Activated T-cell treated with anti-CD3 and anti-CD28 coated beads, Interleukin-2, amount 50 U/mL, for 1 hour (primary cell): ENCODE data around the gene FURIN.
"Not testable (repeated sequence)": the region's sequence is repeated elsewhere in the genome, so short reads cannot be mapped to it uniquely, and the experiment has no call there.

Experiments
- DNase-seq: peaks from one replicate; pipeline ENCODE4 v3.0.0-alpha.2; 2020

FURIN gene

GRCh38 chr15:90845201-90845949 lies 23.0 kb upstream of the FURIN start:
- DNase-seq = no peak

GRCh38 chr15:90849424-90849823 lies 19.0 kb upstream of the FURIN start:
- not testable (repeated sequence) for DNase-seq

DNA sequence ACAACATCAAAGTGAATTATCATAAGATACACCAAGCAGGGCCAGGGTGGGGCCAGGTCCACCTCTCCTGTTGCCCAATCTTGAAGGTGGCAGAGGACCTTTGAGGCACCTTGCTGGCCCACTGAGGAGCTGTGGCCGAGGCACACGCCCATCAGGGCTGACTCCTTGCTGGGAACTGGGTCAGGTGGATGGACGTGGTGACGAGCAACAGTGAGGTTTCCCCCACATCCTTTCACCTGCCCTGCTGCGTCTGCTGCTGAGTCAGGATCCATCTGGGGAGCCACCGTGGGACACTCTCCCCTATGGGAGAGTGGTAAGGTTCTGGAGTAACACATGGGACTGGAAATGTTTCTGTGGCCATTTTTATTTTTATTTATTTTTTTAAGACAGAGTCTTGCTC lies 17.3 kb upstream of the FURIN start:
- peak; percentile 50 for DNase-seq

DNA sequence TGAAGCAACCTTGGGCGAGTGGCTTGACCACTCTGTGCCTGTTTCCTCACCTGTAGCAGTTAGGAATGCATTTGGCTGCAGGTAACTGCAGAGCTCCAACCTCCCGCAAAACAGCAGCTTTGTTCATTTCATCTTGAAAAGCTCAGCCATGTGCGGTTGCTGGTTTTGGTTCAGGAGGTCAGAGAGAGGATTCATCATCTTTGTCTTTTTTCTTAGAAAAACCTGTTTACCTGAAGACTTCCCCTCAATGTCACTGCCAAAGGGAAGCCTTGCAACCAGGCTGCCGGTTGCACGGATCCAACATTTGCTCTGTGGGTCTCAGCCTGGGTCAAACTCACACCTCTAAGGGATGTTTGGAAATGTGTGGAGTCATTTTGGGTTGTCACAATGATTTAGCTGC lies 16.4 kb upstream of the FURIN start:
- DNase-seq = no peak

DNA sequence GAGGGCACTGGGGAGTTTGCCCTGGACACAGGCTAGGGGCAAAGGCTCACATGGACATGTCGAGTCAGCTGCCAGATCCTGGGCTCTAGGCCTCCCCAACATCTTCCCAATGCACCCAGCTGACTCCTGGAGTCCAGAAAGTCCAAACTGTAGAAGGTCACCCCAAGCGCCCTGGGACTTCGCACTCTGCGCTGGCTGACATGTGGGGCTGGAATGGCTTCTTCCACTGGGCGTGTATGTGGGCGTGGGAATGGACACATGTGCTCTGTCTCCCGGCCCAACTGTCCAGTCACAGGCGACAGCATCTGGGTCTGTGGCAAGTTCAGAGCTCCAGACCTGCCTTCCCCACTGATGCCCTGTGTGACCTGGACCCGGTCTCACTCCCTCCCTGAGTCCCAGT lies 13.2 kb upstream of the FURIN start:
- DNase-seq = no peak

DNA sequence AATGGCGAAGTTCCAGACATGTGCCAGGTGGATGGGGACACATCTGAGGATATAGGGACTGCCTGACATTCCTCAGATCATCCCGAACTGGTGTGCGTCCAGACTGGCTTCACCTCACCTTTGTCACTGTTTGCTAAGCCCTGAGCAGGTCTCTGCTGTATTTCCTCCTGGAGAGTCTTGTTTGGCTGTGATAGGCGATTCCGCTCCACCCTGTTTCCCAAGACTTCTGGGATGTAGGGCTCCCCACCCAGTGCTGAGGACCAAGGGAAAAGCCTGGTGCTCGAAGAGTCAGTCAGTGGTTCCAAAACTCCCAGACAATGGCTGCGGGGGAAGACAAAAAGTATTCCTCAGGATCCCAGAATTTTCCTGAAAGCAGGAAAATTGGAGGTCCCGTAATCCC lies 11.1 kb upstream of the FURIN start:
- no peak for DNase-seq

DNA sequence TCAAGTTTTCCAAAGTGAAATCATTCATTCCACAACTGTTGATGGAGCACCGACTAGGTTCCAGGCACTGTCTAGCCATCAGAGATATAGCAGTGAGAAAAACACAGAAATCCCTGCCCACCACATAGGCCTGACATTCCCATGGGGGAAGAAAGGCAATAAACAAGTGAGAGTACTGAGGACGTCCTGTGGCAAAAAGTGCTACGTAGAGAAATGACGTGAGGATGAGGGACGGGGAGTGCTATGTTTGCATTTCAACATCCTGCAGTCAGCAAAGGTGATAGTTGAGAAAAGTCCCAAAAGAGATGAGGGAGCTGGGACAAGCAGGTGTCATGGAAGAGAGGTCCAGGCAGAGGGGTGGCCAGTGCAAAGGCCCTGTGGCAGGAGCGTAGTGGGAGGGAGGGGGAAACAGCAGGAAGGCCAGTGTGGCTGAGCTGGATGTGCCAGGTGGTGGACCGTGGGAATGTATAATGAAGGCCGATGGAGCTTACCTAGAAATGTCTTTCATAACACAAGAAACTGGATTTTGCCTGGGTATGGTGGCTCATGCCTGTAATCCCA lies 10.4 kb upstream of the FURIN start:
- DNase-seq = no peak

DNA sequence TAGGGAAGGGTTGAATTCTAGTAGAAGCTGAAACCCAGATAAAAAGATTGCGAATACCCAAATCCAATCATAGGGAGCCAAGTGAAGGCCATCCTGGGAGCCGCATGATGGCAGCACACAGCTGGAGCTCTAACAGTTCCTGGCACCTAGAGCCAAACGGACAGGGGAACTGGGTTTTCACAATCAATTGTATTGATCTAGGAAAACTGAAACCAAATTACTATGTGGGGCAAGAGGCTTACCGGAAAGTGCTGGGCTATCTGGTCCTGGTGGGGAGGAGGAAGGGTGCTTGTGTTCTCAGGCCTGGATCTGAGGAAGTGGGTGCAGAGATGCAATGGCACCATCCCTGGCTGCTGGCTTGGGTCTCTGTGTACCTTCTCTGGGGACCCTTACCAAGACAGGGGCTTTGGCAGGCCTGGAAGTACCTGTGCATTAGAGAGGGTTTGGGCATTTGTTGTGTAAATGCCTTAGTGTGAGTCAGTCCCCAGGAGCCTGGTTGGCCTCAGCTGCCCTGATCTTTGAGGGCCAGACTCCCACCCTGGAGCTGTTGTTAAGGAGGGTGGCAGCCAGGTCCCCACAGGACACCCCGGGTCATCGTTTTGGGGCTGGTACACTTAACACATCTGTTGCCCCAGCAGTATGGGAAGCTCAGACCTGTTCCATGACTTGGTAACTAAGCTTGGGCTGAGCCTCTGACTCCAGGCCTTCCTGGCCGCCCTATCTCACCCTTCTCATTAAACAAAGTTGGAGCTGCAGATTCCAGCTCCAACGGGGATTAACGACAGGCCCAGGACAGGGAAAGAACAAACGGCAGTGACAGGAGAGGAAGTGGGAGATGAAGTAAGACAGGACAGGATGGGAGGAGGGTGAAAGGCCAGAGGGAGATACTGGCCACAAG lies 8.9 kb upstream of the FURIN start:
- DNase-seq = no peak

DNA sequence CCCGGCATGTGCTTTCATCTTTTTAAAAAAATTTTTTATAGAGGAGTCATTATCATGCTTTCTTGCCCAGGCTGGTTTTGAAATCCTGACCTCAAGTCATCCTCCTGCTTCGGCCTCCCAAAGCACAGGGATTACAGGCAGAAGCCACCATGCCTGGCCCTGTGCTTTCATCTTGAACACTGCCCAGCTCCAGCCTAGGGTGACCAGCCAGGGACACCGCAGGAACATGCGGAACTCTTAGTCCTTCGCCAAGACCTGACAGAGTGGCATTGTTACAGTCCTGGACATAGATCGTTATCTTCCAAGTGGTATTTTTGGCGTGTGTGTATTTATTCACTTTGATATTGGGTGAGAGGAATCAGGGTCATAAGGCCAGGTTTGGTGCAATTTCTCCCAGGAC lies 7.9 kb upstream of the FURIN start:
- no peak for DNase-seq

DNA sequence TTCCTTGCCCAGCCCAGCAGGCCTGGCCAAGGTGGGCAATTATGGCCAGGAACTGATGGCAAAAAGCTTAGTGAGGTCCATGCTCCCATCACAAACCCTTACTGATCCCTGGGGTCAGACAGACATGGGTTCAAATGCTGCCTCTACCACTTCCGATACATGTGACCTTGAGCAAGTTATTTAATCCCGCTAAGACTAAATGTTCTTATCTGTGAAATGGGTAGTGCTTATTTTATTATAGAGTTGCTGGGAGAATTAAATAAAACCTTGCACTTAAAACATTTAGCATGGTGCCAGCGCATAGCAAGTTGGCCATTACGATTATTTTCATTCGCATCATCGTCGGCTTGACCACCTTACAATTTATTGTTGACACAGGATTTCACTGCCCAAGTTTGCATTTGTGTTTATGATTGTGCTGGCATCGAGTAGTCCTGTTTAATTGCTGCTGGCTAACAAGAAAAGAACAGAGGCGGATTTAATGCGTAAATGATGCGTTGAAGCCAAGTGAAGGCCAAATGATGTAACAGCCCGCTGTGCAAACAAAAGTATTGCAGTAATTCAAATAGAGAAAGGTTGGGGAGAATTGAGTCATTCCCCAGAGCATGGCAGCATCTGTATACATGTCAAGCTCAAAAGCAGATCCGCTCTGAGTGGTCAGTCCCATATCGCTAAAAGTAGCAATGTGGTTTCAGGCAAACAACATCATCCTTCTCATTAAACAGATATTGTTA lies 7.3 kb upstream of the FURIN start:
- no peak for DNase-seq

DNA sequence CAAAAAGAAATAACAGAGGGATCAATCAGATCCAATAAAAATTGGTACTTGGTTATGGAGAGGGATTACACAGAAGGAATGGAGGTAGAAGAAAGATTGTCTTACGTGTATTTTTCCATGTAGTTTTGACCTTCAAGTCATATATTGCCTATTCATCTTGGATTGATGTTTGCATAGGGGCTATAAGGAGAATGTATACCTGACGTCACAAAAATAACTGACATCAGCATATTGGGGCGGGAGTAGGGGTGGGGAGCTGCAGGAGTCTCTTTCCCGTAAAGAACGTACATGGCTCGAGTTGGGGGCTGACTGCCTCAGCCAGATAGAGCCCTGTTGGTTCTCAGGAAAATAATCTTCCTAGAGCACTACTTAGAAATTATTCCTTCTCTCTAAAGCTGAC lies 5.9 kb upstream of the FURIN start:
- DNase-seq = no peak

DNA sequence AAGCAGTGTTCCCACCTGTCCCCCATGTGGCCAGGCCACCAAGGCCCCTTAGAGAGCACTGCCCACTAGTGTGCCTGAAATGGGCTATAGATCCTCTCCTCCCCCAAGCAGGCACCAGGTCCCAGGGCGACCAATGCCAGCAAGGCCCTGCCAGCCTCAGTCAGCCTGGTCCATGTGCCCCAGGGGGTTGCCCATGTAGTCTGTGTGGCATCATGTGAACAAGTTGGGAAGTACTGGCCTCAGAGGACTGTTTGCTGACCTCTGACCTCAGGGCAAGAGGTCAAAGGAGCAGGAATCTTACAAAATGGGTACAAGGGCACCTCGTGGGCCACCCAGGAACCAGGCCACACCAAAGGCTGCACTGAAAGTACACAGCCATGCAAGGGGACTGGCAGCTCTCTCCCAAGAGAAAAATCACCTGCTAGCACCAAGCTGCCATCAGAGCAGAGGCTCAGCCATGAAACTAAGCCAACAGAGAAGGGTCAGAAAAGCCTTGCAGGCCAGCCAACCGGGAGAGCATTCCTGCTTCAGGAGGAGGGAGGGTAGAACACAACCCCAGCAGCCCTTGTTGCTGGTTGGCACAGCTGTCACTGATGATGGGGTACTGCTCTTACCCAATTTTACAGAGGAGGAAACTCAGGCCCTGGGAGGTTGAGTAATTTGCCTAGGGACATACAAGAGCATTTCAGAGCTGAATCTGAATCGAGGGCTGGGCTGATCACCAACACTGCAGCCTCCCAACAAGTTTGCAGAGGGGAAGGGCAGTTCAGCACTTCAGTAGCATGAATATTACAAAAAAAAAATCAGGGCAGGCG lies 5.2 kb upstream of the FURIN start:
- no peak for DNase-seq

- no peak for DNase-seq
Measured at GRCh38 chr15:90863987-90864386, 4.4 kb upstream of the FURIN start.

DNA sequence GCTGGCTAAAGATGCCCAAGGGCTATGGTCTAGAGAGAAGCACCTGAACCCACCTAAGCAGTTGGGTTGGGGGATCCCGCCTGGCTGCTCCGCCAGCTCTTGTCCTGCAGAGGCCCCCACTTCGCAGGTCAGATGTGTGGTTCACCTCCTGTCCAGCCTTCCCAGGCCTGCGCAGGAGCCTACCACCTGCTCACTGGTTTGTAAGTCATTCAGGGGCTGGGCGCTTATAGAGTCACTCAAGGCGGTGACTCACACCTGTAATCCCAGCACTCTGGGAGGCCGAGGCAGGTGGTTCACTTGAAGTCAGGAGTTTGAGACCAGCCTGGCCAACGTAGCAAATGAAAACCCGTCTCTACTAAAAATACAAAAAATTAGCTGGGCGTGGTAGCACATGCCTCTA lies 3.9 kb upstream of the FURIN start:
- no peak for DNase-seq

DNA sequence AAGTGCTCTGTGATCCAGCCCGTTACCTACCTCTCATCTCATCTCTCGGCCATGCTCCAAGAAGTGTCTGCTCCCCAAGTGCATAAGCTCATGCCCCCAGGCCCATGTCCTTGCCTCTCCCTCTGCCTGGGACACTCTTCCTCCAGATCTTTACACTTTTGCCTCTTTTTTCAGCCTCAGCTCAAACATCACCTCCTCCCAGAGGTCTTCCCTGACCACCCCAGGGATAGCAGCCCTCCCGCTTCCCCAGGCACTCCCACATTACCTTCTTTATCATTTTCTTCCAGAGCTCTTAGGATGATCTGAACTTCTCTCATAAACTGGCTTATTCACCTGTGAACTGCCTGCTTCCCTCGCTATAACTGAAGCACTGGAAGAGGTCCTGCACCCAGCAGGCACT lies 2.7 kb upstream of the FURIN start:
- DNase-seq = no peak

DNA sequence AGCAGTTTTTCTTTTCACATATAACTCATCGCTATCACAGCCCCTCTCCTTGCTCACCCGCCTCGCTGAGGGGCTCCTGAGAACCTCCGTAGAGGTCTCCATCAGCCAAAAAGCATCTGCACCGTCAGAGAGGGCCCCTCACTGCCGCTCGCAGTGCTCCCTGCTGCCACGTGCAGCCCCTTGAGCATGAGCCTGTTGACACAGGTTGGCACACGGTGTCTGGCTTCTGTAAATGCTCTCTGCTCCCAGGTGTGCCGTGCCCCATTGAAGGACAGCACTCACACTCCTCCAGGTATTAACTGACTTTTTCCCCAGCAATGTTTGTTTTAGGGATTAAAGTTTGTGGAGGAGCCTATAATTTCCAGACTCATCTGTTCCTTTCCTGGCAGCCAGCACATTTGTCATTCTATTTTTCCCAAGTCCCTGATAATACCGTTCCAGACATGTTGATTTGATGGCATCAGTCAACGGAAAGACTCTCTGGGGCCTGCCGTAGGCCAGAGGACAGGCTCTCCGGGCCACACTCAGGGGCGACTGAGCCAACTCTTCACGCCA lies 2.1 kb upstream of the FURIN start:
- no peak for DNase-seq

GRCh38 chr15:90866800-90867199 lies 1.6 kb upstream of the FURIN start:
- no peak for DNase-seq

DNA sequence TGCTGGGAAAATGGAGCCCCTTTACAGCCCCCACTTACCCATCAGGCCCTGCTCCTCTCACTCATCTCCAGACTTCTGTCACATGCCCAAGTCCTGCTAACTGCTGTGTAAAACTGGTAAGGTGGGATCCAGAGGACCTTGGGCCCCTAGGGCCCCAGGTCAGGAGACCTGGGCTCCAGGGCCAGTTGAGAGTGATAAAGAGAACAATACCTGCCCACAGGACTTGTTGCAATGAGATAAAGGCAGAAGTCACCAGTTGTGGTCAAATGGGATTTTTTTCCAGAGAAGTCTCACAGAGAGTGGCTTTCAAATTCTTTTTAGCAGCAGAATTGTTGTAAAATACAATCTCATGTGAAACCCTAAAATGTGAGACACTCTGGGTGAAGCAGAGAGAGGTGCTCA lies 753 bp downstream of the FURIN start:
- no peak for DNase-seq

DNA sequence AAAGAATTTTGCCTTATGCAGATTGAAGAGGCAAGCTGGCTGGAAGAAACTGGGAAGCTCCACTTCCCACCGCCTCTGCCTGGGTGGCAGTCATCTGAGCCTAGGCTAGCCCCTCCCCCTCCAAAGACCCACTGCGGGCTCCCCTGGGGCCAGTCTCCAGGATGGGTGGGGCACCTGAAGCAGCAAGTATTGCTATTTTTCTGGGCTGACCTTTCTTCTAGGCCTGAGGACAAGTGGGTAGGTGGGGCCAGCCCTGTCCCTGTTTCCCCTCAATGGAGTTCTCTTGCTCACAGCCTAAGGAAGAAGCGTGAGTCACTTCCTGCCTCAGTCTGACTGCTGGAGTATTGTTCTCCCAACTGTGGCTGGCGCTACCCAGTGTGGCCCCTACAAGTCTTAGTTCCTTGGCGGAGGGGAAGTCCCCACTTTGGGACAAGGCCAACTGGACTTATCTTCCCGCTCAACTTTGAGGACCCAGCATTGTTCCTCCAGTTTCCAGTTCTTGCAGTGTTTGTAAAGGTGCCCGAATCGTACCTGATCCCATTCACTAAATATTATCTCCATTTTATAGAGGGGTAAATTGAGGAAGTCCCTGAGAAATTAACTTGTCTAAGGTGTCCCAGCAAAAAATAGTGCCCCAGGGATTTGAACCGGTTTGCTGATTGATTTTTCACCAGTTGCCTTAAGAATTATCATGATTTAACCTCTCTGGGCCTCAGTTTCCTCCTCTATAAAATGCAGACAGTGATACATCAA lies 1.4 kb downstream of the FURIN start:
- peak; percentile 52 for DNase-seq

GRCh38 chr15:90870354-90871138 lies 2.2 kb downstream of the FURIN start:
- no peak for DNase-seq
